GM18870 (cell line): ENCODE data around the gene ANKRD34A.

Experiments
- ATAC-seq: cut with Tn5 transposase; IDR thresholded peaks from one replicate; pipeline ENCODE4 v1.9.1; 2021; ENCODE audit warnings: moderate library complexity; ENCODE audit not compliant: unreplicated experiment

Gene ANKRD34A

DNA sequence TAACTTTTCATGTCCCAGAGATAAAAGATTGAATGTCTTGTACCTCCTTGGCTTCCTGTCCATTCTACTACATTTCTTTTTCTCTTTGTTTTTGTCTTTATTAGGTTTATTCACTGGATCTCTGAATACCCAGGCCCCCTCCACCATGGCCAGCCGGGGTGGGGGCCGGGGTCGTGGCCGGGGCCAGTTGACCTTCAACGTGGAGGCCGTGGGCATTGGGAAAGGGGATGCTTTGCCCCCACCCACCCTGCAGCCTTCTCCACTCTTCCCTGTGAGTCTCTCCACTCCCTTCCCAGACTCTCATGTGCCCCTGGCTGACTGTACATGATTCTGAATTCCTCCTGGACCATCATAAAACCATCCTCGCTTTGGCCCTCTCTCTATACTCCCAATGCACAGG is 10.3 kb upstream of the ANKRD34A start:
- ATAC-seq: no peak

DNA sequence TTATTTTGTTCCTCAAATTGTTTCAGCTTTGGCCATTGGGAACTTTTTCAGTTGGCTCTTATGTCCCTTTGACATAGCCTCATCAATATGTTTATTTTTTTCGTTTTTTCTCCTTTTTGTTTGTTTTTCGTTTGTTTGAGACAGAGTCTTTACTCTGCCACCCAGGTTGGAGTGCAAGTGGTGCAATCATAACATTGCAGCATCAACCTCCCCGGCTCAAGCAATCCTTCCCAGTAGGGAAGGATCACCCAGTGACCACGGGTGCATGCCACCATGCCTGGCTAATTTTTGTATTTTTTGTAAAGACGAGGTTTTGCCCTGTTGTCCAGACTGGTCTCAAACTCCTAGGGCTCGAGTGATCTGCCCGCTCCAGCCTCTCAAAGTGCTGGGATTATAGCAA is 8.2 kb upstream of the ANKRD34A start:
- ATAC-seq: no peak

DNA sequence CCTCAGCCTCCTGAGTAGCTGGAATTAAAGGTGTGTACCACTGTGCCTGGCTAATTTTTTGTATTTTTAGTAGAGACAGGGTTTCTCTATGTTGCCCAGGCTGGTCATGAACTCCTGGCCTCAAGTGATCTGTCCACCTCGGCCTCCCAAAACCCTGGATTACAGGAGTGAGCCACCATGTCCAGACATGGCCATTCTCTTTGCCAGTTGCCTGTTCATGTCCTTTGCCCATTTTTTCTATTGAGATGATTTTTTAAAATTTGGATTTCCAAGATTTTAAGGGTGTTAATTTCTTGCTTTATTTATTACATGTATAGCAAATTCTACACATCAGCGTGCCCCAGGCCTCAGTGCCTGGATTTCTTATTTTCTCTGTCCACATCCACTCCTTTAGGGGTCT is 2.9 kb upstream of the ANKRD34A start:
- ATAC-seq: no peak

DNA sequence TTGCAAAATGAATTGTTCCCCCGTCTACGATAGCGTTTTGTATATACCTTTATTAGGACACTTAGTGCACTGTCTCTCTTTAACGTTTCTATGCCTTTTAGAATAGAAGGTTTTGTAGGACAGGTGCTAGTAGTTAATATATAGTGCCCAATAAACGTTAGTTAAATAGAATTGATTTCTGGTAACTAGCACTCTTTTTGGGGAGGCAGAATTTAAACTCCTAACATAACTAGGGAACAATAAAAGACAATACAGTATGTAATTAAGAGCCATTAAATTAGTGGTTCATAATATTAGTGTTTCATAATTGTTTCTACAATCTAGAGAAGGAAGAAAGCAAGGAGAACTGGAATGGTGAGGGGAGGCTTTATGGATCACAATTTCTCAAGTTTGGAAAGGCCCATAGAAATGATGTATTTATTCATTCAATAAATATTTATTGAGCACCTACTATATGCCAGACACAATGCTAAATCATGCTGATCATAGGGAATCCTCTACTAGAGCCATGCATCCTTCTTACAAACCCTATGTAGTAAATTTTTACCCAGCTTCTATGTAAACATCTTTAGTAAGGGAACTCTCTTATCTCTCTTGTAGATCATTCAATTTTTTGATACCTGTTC is 857 bp upstream of the ANKRD34A start:
- no peak for ATAC-seq

DNA sequence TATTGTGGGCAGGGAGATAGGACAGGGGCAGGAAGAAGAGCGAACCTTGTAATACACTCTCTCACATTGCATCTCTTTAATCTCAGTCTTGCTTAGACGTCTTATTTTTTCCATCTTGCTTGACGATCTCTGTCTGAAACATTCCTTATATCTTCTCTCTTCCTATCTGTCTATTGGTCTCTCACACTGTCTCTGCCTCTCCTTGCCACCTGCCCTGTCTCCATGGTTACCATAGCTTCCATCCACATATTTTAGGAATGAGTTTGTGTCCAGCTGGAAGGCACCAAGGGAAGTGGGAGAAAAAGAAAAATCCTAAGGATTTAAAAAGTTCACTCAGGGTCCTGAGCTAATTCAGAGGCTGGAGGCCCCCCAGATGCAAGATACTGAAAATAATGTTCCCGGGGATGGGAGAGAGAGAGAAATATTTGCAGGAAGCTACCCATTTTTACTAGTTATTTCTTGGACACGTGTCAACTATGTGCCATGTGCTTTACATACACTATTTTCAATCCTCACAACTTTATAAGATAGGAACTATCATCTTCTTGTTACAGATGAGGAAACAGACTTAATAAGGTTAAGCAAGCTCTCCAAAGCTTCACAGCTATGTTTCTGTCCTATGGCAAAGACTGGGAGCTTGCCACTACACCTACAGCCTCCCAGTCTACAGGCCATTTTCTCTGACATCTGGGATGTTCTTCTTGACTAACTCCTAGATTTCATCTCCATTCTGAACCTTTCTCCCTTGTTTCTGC is 933 bp downstream of the ANKRD34A start:
- no peak for ATAC-seq

DNA sequence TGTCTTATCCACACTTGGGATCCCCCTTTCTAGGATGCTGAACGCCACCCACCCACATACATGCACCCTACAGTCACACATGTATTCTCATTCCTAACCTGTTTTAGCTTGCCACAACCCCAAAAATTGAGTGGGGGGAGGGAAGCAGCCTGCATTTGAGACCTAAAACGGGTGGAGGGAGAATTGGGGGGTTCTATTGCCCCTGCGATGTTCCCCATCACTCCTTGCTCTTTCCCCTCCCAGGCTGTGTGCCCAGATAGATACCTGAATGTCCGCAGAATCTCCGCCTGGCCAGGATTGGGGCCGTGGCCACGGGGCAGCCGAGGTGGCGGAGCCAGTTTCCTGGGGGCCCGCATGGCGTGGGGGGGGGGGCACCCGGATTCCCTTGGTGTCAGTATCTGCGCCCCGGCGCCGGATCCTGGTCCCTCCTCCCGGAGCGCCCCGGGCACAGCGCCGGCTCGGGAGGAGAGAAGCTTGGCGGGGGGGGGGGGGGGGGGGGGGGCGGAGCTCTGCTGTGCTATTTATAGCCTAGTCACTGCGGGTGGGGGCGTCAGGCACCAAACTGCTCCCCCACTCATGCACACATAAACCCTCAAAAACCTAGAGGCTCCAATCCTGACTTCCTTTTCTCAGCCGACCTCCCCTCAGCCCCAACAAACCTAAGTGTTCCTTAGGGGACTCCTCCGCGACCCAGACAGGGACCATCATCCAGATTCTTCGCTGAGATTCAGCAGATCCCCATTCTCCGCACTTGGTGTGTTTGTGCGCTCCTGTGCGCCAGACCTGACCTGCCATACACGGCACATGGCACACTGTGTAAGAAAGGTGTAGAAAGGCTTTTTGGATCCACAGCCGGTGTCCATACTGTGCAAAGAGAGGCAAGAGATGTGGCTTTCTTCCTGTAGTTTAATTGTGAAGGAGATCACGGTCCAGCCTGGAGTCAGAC is 1.9 kb downstream of the ANKRD34A start:
- ATAC-seq: no peak

DNA sequence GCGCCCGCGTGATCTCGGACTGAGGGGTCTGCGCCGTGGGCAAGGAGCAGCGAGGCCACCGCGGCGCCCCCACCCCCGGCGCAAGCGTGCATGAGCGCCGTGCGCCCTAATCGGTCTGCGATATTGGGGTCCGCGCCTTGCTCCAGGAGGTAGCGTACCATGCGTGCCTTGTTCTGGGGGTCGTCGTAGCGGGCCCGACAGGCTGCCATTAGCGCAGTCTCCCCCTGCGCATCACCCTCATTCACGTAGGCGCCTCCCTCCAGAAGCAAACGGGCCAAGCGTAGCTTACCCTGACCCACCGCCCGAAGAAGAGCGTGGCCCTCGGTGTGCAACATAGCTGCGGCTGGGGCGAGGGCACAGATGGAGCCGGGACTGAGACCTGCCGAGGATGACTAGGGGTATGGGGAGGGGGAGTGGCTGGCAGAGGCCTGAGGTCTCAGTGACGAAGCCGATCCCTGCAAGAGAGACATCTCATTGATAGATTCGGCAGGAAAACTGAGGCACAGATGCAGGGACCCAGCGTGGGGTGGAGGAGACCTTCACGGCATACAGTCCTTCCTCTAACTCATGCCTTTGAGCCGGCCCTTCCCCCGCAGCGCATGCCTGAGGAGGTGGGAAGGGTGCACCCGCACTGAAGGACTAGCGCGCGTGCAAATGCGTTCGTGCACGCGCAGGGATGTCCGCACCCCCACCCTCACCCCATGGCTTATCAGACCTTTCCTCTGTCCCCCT is 2.8 kb downstream of the ANKRD34A start:
- no peak for ATAC-seq

DNA sequence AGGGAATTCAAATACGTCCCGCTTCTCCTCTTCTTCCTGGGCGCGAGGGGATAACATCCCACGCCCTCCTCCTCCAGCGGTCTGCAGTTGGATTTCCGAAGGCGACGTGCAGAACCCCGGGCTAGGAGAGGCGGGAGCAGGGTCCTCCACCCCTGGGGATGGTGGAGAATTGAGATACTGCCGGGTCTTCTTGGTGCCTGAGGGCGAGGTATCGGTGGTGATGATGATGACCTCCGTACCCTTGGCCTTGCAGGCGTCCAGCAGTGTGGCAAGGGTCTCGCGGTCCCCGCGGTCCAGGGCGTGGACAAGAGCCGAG is 3.3 kb downstream of the ANKRD34A start:
- no peak for ATAC-seq

DNA sequence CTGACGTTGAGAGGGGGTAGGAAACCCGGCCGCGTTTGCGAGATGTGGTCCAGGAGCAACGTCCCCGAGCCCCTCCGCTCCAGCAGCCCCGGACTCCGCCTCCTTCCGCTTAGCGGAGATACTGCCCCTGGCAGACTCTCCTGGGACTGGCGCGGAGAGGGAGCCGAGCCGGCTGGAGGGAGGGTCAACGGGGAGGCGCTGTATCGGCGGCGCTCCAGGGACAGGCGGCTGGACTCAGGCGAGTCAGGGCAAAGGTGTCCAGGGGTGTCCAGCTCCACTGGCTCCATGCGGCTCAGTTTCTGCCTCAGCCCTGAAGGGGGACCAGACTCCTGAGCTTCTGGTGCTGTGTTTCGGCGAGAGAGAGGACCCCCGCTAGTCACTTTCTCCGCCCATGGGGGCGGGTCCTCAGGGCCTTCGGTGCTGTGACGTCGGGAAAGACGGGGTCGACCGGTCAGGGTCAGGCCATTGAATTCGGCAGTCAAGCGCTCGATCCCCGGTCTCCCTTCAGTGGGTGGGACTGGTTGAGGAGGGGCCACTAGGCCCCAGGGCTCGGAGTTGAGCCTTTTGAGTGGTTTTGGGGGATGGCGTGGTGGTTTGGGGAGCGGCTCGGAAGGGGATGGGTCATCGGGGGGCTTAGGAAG is 3.8 kb downstream of the ANKRD34A start:
- ATAC-seq: no peak

DNA sequence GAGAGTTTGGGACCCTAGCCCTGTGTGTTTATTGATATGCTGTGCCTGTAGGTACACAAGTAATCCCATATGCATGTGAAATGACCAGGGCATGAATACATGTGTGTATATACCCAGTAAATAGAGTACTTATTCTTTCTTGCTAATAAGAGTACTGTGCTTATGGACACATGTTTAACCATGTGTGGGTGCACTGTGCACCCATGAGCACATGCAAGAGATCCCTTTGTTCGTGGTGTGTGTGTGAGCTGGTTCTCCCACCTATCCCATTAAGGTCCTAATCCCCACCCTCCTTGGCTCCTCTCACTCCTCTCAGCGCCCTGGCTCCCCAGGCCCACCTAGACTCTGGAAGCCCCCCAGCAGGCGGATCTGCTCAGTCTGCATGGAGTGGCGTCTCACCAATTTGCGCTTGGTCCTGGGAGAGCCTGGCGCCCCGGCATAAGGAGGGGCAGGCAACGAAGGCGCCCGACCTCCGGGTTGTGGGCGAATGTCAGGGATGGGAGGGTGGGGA is 4.4 kb downstream of the ANKRD34A start:
- no peak for ATAC-seq

DNA sequence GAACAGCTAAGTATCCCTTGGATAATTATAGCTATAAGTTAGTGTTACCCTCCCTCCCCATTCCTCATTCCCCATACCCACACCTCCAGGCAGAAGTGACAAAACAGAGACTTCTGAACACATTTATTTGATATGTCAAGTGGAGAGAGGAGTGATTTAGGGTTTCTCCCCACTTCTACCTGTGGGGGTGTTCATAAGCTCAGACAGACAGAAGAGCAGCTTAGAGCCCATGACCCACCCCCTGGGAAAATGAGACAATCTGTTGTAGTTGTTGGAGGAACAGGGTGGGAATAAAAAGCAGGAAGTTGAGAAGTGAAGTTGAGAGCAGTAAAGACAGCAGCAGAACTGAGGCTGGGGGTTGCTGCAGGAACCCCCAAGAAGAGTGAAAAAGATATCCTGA is 5.0 kb downstream of the ANKRD34A start:
- no peak for ATAC-seq

DNA sequence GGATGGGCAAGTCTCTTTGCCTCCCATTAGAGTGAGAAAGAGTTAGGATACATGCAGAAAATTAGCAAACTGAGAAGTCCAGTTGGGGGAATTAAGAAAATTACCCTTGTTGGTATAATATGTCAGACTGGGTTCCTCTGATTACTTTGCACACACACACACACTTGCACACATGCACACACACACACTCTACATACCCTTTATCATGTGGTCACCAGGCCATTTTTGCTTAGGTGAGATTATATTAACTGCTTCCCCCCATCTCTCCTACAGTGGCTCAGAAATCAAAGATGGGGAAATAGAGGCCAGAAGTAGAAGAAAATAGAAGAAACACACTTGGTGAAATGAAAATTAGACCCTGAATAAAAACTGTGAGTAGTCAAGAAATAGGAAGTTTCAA is 5.6 kb downstream of the ANKRD34A start:
- ATAC-seq: no peak

DNA sequence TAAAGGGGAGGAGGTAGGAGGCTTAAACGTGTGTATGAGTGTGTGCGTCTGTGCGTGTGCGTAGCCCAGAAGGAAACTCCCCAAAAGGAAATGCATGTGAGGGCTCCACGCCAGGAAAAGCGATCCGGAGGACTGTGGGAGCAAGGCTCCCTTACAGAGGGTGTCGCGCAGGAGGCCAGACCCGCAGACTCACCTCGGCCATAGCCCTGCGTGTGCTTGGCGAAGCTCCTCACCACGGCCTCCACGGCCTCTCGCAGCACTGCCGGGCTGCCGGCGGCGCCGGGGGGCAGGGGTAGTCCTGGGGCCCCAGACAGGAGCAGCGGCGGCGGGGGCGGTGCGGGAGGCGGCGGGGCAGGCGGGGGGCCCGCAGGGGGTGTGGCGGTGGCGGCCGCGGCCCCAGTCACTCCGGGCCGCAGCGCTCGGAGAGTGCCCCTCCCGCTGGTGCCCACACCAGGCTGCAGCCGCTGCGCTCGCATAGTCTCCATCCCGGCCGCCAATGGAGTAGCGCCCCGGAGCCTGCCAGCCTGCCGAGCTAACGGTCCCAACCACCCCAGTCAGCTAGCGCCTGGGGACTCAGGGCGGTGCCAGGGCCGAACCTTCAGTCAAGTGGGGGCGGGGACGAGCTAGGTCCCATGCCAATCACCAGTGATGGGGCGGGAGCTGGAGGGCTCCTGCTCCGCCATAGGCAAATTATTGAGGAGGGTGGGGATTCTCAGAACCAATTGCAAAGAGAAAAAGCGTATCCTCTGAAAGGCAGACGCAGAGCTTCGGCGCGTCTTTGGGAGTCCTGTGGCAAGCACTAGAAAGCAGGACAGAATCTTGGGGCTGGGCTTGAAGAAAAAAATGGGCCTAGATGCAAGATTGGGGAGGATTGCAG is 6.7 kb downstream of the ANKRD34A start, which contains the start of gene LIX1L:
TSS of gene LIX1L (minus strand) at position 575 of the 877 bp plus-strand sequence. CDS start at position 485, 90 bp downstream.
- peak; percentile 74 for ATAC-seq

DNA sequence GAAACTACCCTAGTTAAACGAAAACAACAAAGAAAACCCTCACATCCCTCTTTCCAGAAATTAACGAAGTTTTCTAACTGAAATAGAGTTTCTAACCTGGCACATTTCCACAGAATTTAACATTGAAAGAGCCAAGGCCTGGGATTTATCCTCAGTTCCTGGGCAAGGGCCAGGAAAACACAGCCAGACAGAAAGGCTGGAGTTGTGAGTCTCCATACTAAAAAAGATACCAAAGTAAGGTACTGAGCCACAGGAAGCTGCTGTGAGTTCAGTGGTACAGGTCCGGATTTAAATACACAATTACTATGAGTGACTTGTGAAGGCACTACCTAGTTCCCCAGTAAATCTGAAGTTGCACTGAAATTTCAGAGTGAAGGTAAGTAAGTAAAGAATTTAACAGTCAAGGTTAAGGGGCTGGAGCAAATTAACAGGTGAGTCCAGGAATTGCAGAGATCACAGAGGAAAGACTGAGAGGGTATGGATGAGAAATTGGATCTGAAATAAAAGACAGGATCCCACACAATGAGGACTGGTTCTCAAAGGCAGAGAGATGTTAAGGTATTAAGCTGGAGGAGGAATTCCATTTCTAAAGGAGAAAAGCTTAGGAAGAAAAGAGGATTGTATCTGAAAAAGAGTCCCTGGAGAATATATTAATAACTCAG is 7.5 kb downstream of the ANKRD34A start:
- no peak for ATAC-seq

DNA sequence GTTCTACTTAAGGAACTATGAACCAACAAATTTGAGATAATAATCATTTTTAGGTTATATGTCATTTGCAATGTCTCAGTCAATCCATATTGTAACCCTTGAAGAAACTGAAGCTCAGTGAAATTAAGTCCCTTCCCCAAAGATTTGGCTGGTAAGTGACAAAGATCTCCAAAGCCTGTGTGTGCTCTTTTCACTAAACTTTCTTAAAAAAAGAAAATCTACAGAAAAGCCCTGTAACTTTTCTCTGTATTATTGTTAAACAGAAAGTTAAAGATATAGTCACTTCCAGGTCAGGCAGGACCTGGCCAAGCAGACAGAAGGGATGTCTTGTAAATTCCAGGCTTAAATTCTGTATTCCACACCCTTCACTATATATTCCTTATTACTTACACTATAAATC is 8.0 kb downstream of the ANKRD34A start:
- ATAC-seq: no peak

DNA sequence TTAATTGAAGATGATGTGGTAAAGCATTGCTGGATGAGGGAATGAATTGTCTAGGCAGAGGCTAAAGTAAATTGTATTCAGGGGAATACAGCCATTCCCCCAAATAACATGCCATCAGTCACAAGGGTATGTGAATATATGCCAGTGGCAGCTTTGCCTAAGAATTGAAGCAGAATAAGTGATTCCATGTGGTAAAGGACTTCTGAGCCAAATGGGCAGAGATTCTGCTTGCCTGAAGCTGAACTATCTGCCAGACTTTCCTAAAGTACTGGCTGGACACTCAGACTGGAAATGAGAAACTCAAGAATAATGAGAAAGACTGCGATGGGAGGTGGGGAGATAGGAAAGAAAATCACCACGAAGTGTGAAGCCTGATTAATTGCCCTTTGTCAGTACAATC is 8.9 kb downstream of the ANKRD34A start:
- no peak for ATAC-seq

DNA sequence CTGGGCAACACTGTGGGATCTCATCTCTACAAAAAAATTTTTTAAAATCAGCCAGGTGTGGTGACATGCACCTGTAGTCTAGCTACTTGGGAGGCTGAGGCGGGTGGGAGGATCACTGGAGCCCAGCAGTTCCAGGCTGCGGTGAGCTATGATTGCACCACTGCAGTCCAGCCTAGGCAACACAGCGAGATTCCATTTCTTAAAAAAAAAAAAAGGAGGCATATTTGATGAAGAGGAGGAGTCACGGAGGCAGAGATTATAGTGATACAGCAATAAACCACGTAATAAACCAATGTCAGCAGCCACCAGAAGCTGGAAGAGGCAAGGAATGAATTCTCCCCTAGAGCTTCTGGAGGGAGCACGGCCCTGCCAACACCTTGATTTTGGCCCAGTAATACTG is 10.5 kb downstream of the ANKRD34A start:
- ATAC-seq: no peak

DNA sequence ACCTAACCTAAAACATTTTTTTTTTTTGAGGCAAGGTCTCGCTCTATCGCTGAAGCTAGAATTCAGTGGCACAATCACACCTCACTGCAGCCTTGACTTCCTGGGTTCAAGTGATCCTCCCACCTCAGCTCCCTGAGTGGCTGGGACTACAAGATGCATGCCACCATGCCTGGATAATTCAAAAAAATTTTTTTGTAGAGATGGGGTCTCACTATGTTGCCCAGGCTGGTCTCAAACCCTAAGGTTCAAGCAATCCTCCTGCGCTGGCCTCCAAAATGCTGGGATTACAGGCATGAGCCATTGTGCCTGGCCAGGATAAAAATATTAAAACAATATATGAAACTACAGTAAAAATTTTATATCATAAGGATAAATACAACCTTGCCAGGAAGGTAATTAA is 11.5 kb downstream of the ANKRD34A start:
- ATAC-seq: no peak

DNA sequence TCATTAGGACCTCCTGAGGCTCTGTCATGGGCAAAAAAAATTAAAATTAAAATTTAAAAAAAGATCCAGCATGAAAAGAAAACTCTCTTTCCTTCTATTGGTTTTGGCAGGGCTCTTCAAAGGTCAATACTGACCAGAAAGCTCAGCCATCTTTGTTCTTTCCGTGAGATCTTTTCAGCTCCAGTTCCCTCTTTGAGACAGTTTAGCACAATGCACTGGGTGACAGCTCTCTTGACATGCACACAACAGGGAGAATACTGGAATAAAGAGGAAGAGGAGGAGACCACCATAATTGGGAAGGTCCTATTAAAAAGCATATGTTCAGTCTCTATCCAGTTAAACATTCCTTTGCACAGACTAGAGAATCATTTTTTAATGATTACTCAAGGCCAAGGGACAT is 12.8 kb downstream of the ANKRD34A start:
- no peak for ATAC-seq
